CD1c-positive myeloid dendritic cell (primary cell): ENCODE measurements around the gene KHSRP.

Source experiments
- DNase-seq: peaks from one replicate; pipeline ENCODE4 v3.0.0-alpha.2; 2016; ENCODE audit errors: extremely low spot score

KHSRP gene

DNA sequence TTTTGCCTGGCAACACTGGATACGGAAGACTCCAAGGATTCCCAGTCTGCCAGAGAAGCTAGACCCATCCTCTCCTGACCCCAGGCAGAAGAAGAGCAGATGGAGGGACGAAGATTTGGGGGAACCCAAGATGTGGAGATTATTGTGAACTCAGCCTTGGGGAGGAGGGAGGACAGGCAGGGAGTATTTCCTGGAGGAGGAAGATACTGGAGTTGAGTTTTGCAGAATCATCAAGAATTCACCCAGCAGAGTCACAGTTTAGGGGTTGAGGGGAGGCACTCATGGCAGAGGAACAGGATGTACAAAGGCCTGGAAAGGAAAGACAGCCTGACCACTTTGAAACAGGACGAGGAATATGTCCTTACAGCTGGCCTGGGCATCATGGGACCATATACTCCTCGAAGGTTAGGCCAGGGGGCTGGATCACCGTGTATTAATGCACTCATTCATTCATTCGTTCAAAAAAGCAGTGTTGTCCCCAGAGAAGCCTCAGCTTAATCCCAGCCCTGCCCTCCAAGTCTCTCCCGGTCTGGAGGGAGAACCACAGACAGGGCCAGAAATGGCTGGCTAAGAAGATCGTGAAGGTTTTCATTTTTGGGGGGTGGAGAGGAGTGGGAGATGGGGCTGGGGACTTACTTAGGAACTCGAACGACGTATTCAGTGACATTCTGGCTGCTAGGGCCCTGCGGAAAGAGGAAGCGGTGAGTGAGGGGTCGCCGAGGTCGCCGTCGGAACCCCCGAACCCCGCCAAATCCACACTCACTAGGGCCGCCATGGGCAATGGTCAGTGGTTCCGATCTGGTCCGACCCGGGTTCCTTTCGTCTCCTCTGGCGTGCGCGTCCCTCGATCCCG, 32.2 kb downstream of the KHSRP start:
- DNase-seq, result peak; percentile 7

DNA sequence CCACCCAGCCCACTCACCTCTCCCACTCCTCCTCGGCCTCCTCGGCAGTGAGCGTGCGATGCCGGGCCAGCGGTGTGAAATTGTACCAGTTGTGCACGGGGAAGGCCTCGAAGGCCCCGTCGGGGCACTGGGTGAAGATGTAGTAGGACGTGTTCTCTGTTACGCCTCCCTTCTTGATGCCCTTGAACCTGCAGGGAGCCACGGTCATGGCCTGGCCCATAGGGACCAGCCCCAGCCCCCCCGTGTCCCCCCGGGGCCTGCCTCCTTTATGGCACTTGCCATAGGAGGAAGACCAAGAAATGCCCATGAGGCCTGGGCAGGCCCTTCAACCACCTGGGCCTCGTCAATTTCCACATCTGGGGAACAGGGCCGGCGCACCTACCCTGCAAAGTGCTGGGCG, 37.2 kb downstream of the KHSRP start:
- DNase-seq, result no peak

DNA sequence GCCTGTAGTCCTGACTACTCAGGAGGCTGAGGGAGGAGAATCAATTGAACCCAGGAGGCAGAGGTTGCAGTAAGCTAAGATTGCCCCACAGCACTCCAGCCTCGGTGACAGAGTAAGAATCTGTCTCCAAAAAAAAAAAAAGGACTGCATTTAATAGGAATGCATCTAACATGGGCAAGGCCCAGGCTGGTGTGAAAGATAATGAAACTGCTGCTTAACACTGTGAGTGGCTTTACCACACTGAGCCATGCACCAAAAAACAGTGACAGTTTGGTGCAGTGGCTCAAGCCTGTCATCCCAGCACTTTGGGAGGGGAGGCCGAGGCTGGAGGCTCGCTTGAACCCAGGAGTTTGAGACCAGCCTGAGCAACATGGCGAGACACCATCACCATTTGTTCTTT, 40.2 kb downstream of the KHSRP start:
- DNase-seq, result no peak

GRCh38 chr19:6383188-6383587, 41.4 kb downstream of the KHSRP start:
- no peak for DNase-seq

DNA sequence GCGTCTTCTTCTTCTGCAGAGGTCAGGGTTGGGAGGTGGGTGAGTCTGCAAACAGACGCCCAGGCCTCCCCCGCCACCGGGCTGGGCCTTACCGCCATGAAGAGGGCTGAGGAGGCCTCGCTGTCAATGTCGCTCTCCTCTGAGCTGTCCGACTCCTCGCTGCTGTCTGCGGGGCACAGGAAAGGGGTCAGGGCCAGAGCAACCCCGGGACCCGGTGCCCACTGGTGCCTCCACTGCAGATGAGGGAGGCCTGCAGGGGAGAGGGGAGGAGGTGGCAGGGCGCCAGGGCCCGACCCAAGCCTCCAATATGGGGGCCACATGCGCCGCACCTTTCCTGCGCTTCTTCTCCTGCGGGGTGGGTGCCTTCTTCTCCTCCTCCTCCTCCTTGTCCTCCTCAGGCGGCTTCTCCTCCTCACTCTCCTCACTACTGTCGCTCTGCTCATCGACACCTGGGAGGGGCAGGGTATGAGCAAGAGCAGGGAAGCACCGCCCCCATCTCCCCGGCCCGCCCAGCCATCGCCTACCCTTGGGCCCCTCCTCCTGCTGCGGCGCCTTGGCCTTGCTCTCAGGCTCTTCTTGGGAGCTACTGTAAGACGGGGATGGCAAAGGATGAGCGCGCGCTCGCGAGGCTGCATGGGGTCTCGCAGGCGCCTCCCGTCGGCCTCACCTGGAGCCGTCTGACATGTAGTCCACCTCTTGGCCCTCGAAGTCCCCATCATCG, 43.4 kb downstream of the KHSRP start:
- DNase-seq, result no peak

DNA sequence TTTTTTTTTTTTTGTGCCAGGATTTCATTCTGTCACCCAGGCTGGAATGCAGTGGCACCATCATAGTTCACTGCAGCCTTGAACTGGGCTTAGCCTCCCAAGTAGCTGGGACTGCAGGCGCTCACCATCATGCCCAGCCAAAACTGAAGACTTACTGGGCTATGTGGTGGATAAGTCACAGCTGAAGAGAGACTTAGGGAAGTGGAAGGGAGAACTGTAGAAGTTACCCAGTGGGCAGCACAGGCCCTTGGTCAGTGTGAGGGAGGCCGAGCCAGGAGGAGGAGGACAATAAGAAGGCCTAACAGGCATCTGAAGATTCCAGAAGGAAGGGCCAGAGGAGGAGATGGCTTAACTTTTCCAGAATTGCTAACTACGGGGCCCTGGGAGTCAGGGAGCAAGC, 44.9 kb downstream of the KHSRP start:
- DNase-seq, result no peak

DNA sequence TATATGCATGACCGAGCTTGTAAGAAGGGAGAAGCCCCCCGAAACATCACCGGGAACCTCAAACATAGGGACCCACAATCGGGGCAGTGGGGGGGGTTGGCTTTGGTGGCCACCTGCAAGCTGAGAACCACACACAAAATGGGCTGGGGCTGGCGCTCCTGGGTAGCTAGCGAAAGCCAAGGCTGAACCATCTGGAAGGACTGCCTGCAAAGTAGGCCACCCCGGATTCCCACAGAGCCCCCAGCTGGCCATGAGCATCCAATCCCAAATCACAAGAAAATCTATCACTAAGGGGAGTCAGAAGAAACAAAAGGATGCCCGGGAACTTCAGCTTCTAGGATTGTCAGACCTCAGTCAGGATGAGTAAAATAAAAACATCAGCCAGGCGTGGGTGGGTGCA, 46.1 kb downstream of the KHSRP start:
- DNase-seq, result no peak

DNA sequence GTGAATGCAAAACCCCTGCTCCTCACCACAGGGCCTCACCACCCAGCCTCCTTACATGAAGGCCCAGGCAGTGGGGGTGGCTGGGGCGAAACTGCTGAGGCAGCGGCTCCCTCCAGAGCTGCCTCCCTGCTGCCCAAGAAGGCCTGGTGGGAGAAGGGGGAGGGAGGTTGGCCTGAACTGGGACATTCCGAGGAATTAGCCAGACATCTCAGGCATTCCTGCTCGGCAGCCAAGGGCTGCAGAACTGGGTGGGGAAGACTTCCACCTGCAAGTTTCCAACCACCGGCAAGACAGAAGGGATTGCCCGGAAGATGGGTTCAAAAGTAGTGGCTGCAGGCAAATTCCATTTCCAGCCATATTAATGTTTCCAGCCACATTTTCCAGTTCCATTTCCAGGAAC, 46.6 kb downstream of the KHSRP start:
- no peak for DNase-seq

DNA sequence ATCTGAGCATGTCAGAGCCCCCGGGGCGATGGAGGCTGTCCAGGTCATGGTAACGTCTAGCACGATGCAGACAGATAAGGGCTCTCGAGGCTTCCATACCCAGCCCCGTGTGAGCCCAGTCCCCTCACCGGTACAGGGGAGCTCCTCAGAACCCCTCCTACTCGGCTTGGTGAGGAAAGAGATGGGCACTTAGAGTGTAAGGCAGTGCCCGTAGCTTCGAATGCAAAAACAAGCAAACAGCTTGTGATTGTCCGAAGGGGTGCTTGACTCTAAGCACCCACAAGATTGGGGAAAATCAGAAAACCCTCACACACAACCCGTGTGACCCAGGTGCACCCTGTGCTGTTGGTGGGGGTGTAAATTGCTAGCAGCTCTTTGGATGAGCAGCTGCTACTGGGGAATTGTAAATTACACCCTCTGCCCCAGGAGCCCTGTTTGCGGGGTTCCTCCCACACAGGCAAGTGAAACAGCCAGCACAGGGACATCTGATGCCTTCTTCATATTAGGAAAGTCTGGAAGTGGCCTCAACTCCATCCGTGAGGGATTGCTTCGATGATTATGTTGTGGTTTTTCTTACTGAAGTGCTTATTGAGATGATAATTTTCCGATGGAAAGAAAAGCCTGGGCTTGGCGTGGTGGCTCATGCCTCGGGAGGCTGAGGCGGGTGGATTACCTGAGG, 48.0 kb downstream of the KHSRP start:
- no peak for DNase-seq

GRCh38 chr19:6375411-6376010, 49.1 kb downstream of the KHSRP start, which contains the start of gene PSPN:
Gene PSPN (minus strand): TSS chr19:6375933. CDS start chr19:6375849, 84 bp downstream.
- no peak for DNase-seq

GRCh38 chr19:6374711-6375410, 49.8 kb downstream of the KHSRP start:
- no peak for DNase-seq

DNA sequence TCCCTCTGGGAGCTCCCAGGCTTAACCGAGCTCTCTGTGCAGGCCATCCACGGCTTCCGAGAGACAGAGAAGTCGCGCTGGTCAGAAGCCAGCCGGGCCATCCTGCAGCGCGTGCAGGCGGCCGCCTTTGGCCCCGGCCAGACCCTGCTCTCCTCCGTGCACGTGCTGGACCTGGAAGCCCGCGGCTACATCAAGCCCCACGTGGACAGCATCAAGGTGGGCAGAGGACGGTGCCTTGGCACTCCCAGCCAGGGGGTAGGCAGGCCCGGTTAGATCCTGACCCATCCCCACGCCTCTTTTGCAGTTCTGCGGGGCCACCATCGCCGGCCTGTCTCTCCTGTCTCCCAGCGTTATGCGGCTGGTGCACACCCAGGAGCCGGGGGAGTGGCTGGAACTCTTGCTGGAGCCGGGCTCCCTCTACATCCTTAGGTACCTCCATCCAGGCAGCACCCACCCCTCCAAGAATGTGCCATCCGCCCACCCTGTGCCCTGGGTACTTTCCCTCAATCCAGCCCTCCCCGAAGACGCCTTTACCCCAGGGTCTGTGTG, 50.4 kb downstream of the KHSRP start:
- no peak for DNase-seq

- no peak for DNase-seq
These were observed 50.9 kb downstream of the KHSRP start for GRCh38 chr19:6373813-6374108.

DNA sequence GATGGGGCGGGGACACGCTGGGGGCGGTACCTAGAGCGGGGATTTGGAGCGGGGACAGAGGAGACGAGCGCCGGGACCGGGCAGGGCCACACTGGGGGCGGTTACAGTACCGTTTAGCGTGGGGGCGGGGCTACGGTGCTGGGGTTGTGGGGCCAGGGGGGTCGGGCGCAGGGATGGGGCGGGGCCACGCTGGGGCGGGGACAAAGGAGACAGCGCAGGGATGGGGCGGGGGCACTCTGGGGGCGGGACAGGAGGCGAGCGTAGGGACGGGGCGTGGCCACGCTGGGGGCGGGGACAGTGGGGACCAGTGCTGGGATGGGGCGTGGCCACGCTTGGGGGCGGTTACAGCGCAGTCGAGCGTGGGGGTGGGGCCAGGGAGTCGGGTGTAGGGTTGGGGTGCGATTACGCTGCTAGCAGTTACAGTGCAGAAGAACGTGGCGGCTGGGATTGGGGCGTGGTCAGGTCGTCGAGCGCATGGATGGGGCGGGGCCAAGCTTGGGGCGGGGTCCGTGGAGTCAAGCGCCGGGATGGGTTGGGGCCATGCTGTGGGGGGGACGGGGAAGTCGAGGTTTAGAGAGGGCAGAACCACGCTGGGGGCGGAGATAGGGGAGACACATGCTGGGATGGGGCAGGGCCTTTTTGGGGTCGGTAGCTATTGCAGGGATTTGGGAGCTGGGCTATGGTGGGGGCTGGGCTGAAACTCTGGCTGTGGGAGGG, 51.4 kb downstream of the KHSRP start:
- DNase-seq, result peak; percentile 99

DNA sequence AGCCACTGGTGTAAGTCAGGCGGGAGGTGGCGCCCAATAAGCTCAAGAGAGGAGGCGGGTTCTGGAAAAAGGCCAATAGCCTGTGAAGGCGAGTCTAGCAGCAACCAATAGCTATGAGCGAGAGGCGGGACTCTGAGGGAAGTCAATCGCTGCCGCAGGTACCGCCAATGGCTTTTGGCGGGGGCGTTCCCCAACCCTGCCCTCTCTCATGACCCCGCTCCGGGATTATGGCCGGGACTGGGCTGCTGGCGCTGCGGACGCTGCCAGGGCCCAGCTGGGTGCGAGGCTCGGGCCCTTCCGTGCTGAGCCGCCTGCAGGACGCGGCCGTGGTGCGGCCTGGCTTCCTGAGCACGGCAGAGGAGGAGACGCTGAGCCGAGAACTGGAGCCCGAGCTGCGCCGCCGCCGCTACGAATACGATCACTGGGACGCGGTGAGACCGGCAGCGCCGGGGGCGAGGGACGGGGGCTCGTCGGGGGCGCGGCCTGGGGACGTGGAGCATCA, 52.0 kb downstream of the KHSRP start, which contains the start of gene ALKBH7:
TSS of gene ALKBH7 (plus strand) at position 201 of the 502 bp plus-strand sequence. CDS start at position 228, 27 bp downstream.
- DNase-seq, result peak; percentile 99

GRCh38 chr19:6364353-6364752, 60.3 kb downstream of the KHSRP start:
- DNase-seq, result no peak
